Keratinocyte (primary cell): ENCODE data around the gene OBSL1. TPM values are rescaled to one million over a fixed set of nuclear protein-coding genes. Genes with fewer than 3 reads are reported as not detected.

Experiments
- DNase-seq: peaks from one replicate; pipeline ENCODE4 v3.0.0-alpha.2; 2011; ENCODE audit warnings: low read depth, missing footprints, low spot score
- FAIRE-seq: peaks from 2 replicates; lab custom pipeline; 2011; peaks lifted over from hg19 to GRCh38; lab: Jason Lieb, UNC
- H2AFZ ChIP-seq: 2 replicates; pipeline ENCODE4 v1.6.0; 2012; ENCODE audit warnings: low read length, control low read depth, inconsistent platforms; ENCODE audit not compliant: control insufficient read depth
- H3K27ac ChIP-seq: 2 replicates; pipeline ENCODE4 v1.5.1; 2011; ENCODE audit warnings: low read length; ENCODE audit not compliant: control insufficient read depth, insufficient read depth
- H3K27me3 ChIP-seq: 3 replicates; pipeline ENCODE4 v1.6.0; 2011; ENCODE audit warnings: low read length; ENCODE audit not compliant: control insufficient read depth, insufficient read depth; ENCODE audit errors: extremely low read depth
- H3K36me3 ChIP-seq, 2 experiments: 2 replicates in 1 of 2; 3 replicates in 1 of 2; pipeline ENCODE4 v1.5.1; 2011; ENCODE audit warnings: low read length in 2 of 2, mild to moderate bottlenecking in 1 of 2; ENCODE audit not compliant: control insufficient read depth in 2 of 2, insufficient read depth in 2 of 2; ENCODE audit errors: extremely low read depth in 1 of 2
- H3K4me1 ChIP-seq: 3 replicates; pipeline ENCODE4 v1.5.1; 2011; ENCODE audit warnings: low read length; ENCODE audit not compliant: control insufficient read depth, insufficient read depth; ENCODE audit errors: extremely low read depth
- H3K4me2 ChIP-seq: 3 replicates; pipeline ENCODE4 v1.6.0; 2011; ENCODE audit warnings: low read depth, low read length; ENCODE audit not compliant: control insufficient read depth, insufficient read depth; ENCODE audit errors: extremely low read depth
- H3K4me3 ChIP-seq, 3 experiments: fragments of 200-600 bp in 1 of 3; sonication (generic) in 1 of 3; 2 replicates in 2 of 3; 3 replicates in 1 of 3; pipeline ENCODE4 v1.5.1; 2011 to 2016; ENCODE audit warnings: low read length in 3 of 3, mild to moderate bottlenecking in 3 of 3, control low read depth in 2 of 3, inconsistent platforms in 1 of 3, low read depth in 1 of 3, mixed read lengths in 1 of 3, mixed run types in 1 of 3, moderate library complexity in 1 of 3; ENCODE audit not compliant: control insufficient read depth in 2 of 3, insufficient read depth in 2 of 3; ENCODE audit errors: extremely low read depth in 1 of 3
- H3K79me2 ChIP-seq: 2 replicates; pipeline ENCODE4 v1.6.0; 2012; ENCODE audit warnings: low read length; ENCODE audit not compliant: control insufficient read depth, insufficient read depth
- H3K9ac ChIP-seq: 3 replicates; pipeline ENCODE4 v1.6.0; 2011; ENCODE audit warnings: low read length; ENCODE audit not compliant: control insufficient read depth, insufficient read depth; ENCODE audit errors: extremely low read depth
- H3K9me1 ChIP-seq: 3 replicates; pipeline ENCODE4 v1.6.0; 2011; ENCODE audit warnings: low read length; ENCODE audit not compliant: control insufficient read depth, insufficient read depth; ENCODE audit errors: extremely low read depth
- H3K9me3 ChIP-seq: 2 replicates; pipeline ENCODE4 v1.5.1; 2012; ENCODE audit warnings: low read depth, low read length; ENCODE audit not compliant: control insufficient read depth
- H4K20me1 ChIP-seq: 3 replicates; pipeline ENCODE4 v1.6.0; 2011; ENCODE audit warnings: low read length; ENCODE audit not compliant: control insufficient read depth, insufficient read depth; ENCODE audit errors: extremely low read depth
- EZH2 ChIP-seq: IDR thresholded peaks from one replicate; pipeline ENCODE4 v1.6.1; 2012; ENCODE audit warnings: inconsistent platforms, mild to moderate bottlenecking, low read length, moderate library complexity
- dilution Hi-C: fragments of 300-500 bp; cut with MboI; formaldehyde crosslinking; loops from one replicate; pipeline ENCODE4 v1.7.0; 2020; ENCODE audit warnings: low sequenced_read_pairs; ENCODE audit not compliant: extremely low pct_ligation_motif_present
- polyA plus RNA-seq, 5 experiments: library from polyadenylated mRNA; depleted of rRNA in 3 of 5; stranded (reverse) in 3 of 5; stranded (forward) in 1 of 5; unstranded in 1 of 5; fragments of >200 nt; gene quantifications; 1 replicate in 1 of 5; 2 replicates in 3 of 5; 3 replicates in 1 of 5; pipeline versions ENCODE4 v1.2.1 to v1.2.3, GENCODE V29; 2011 to 2012; ENCODE audit warnings: missing spikeins in 2 of 5, low read depth in 1 of 5, low replicate concordance in 1 of 5
- TF ChIP-seq, protein P1 (sequence below), 3 experiments: IDR thresholded peaks in 1 of 3; conservative IDR thresholded peaks in 1 of 3; optimal IDR thresholded peaks in 1 of 3; 2 replicates in 2 of 3; 3 replicates in 1 of 3; pipeline versions ENCODE3 to v1.5.1; 2011; ENCODE audit warnings: low read length in 3 of 3, mild to moderate bottlenecking in 3 of 3, moderate library complexity in 2 of 3, control low read depth in 1 of 3, inconsistent platforms in 1 of 3; ENCODE audit not compliant: insufficient read depth in 2 of 3; ENCODE audit errors: extremely low read depth in 1 of 3

OBSL1 gene
- polyA plus RNA-seq, 1 donor (not counting 4 experiments of a cell fraction or from before 2014, with no cell fraction given): 9.3 TPM

DNA sequence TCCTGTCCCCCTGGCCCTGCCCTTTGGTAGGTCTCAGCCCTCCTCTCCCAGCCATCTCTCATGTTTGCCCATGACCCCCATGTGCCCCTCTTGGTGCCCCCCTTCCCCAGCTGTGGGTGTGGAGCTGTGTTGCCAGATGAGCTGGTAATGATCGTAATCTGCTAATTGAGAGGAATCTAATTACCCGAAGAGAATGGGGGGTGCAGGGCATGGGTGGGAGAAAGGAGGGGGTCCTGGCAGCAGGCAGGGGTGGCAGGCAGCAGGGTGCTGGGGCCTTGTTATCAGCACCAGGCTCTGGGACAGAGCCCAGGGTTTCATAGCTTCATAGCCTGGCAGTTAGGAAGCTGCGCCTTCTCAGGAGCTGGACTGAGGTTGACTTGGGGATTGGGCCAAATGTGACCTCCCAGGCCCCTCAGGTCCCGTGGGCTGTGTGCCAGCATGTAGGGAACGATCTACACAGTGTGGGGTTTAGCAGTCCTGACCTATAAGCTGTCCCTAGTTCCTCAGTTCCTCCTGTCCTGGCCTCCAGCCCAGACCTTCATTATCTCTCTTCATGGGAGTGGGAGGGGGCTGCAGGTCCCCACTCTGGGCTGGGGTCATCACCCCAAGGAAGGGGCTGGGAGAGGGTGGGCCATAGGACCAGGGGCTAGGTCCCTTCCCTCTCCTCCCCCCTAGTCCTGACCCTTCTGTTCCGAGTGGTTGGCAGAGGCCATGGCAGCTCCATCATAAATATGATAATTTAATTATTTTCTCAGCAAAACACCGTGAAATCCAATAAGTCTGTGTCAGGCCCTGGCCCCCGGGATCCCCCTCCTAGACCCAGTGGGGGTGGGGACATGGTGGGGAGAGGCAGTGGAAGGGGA is 63.5 kb downstream of the OBSL1 start:
- H3K9me3 ChIP-seq: no peaks in the 10 kb centered on the region
- DNase-seq (no peak), FAIRE-seq (no peak)
- H3K27ac ChIP-seq: no peak overlapping the region
- no peaks in the 10 kb centered on the region for H3K79me2 ChIP-seq
- no peaks in the 10 kb centered on the region for H3K4me1 ChIP-seq
- no peak overlapping the region for H2AFZ ChIP-seq
- H3K4me2 ChIP-seq: no peak overlapping the region
- peaks cover 33% of the 10 kb centered on the region for H3K27me3 ChIP-seq
- dilution Hi-C loops: no loop called here
- H3K9ac ChIP-seq: no peak overlapping the region
- TF ChIP-seq EZH2: no peak
- TF ChIP-seq, protein P1, sequence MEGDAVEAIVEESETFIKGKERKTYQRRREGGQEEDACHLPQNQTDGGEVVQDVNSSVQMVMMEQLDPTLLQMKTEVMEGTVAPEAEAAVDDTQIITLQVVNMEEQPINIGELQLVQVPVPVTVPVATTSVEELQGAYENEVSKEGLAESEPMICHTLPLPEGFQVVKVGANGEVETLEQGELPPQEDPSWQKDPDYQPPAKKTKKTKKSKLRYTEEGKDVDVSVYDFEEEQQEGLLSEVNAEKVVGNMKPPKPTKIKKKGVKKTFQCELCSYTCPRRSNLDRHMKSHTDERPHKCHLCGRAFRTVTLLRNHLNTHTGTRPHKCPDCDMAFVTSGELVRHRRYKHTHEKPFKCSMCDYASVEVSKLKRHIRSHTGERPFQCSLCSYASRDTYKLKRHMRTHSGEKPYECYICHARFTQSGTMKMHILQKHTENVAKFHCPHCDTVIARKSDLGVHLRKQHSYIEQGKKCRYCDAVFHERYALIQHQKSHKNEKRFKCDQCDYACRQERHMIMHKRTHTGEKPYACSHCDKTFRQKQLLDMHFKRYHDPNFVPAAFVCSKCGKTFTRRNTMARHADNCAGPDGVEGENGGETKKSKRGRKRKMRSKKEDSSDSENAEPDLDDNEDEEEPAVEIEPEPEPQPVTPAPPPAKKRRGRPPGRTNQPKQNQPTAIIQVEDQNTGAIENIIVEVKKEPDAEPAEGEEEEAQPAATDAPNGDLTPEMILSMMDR (optimal IDR thresholded peaks at IDR 0.05 in 1 of 3, IDR thresholded peaks at IDR 0.05 in 1 of 3, conservative IDR thresholded peaks at IDR 0.05 in 1 of 3; ENCODE audit: extremely low read depth in 1 of 3, insufficient read depth in 2 of 3, low read length in 3 of 3): no peak
- H3K9me1 ChIP-seq: no peaks in the 10 kb centered on the region
- peaks cover 4% of the 10 kb centered on the region for H4K20me1 ChIP-seq
- peaks cover 9 to 12% of the 10 kb centered on the region in 2 experiments for H3K36me3 ChIP-seq
- H3K4me3 ChIP-seq: no peak overlapping the region

DNA sequence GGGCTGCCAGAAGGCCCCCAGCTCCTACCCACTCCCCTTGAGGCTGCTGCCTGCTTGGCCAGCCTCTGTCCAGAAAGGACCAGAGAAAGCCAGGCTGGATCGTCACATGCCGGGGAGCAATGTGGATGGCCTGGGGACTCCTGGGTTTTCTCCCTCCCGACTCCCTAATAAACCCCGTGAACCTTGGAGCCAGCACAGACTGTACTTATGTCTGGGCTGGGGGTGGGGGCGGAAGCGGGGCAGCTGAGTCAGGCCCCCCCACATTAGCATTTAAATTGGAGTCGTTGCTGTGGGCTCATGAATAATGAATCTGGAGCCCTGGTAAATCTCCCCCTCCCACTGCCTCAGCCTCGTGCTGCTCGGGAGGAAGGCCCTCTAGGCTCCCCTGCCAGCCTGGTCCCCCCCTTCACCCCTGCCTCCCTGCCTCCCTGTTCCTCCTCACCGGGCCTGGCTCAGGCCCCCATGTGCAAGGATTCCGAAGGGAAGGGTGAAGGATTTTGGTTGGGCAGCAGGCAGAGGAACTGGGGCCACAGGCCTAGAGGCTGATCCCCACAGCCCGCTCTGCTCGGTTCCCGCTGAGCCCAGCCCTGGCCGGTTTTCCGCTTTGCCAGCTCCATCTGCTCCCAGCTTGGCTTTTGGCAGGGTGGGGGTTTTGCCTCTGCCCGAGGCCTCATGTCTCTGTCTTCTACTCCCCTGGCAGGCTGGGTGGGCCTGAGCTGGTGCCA is 64.4 kb downstream of the OBSL1 start:
- Histone ChIP-seq H3K79me2 (no peaks in the 10 kb centered on the region), H3K9ac (no peak overlapping the region), H3K36me3 (peaks cover 9 to 12% of the 10 kb centered on the region in 2 experiments), H3K27ac (no peak overlapping the region), H3K9me1 (no peaks in the 10 kb centered on the region), H2AFZ (no peak overlapping the region), H3K27me3 (peaks cover 25% of the 10 kb centered on the region), H3K4me2 (no peak overlapping the region), H3K4me3 (no peak overlapping the region), H3K4me1 (no peaks in the 10 kb centered on the region), H4K20me1 (peaks cover 4% of the 10 kb centered on the region), H3K9me3 (no peaks in the 10 kb centered on the region)
- TF ChIP-seq, protein P1 (optimal IDR thresholded peaks at IDR 0.05 in 1 of 3, IDR thresholded peaks at IDR 0.05 in 1 of 3, conservative IDR thresholded peaks at IDR 0.05 in 1 of 3; ENCODE audit: extremely low read depth in 1 of 3, insufficient read depth in 2 of 3, low read length in 3 of 3): no peak
- TF ChIP-seq EZH2: no peak
- DNase-seq (no peak), FAIRE-seq (no peak)
- dilution Hi-C loops: no loop called here
